Measurements from ENCODE around the gene RXRB.

The RXRB gene

DNA sequence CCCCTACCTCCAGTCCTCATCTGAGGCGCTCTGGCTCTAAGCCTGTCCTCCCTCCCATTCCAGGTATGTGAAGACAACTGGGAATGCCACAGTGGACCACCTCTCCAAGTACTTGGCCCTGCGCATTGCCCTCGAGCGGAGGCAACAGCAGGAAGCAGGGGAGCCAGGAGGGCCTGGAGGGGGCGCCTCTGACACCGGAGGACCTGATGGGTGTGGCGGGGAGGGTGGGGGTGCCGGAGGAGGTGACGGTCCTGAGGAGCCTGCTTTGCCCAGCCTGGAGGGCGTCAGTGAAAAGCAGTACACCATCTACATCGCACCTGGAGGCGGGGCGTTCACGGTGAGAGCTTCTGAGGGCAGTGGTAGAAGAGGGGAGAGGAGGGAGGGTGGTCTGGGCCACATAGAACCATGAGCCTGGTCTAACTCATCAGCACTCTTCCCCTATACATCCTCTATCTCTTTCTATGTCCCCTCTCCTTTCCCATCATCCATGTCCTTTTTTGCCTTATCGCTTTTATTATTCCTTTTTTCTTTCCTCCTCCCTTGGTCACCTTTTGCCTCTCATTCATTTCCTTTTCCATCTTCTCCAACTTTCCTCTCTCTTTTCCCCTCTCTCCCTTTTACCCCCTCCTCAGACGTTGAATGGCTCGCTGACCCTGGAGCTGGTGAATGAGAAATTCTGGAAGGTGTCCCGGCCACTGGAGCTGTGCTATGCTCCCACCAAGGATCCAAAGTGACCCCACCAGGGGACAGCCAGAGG is 11.4 kb upstream of the RXRB start:
- no peak for DNase-seq (ENCODE audit: low spot score)

DNA sequence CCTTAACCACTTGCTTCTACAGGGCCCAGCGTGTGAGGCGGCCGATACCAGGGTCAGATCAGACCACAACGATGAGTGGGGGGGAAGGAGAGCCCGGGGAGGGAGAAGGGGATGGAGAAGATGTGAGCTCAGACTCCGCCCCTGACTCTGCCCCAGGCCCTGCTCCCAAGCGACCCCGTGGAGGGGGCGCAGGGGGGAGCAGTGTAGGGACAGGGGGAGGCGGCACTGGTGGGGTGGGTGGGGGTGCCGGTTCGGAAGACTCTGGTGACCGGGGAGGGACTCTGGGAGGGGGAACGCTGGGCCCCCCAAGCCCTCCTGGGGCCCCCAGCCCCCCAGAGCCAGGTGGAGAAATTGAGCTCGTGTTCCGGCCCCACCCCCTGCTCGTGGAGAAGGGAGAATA is 10.7 kb upstream of the RXRB start:
- no peak for DNase-seq (ENCODE audit: low spot score)

DNA sequence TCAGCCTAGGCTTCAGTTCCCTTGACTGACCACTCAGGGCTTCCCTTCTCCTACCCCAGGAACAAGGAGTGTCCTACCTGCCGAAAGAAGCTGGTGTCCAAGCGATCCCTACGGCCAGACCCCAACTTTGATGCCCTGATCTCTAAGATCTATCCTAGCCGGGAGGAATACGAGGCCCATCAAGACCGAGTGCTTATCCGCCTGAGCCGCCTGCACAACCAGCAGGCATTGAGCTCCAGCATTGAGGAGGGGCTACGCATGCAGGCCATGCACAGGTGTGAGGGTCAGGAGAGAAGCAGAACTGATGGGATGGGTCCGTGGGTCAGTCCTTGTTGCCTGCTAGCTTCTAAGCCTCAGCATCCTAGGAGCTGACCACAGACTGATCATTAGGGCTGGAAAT is 9.4 kb upstream of the RXRB start:
- no peak for DNase-seq (ENCODE audit: low spot score)

DNA sequence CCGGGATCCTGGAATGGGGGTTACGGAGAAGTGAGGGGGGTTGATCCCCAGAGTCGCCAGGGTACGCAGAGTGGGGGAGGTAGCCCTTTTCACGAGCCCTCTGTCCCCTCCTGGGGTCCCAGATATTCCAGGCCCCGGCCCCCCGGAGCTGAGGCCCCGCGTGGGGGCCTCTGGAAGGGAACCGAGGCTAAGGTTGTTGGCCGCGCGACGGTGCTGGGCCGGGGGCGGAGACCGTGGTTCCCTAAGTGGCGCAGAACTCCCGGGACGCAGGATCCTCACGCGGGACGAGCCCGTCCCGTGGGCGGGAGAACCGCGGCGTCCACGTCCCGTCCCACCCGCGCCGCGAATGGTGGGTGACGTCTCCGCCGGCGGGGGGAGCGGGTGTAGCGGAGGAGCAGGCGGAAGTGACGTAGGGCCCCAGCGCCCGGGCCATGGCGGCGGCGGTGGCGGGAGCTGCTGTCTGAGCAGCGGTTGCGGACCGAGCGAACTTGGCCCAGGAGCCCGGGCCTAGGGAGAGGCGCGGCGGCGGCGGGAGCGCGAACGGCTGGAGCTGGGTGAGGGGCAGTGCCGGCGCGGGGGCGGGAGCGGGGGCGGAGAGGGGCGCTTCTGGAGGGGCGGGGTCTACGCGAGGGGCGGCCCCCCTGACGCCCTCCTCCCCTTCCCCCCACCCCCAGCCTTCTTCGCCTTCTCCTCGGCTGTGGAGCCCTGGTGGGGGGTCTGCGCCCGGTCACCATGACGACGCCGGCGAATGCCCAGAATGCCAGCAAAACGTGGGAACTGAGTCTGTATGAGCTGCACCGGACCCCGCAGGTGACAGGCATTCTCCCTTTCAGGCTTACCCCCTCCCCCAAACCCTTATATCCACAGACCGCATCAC is 7.9 kb upstream of the RXRB start, which contains the start of gene RING1:
Gene RING1 (plus strand): TSS at position 410 of the 877 bp plus-strand sequence. CDS start 323 bp downstream, at position 733.
- DNase-seq (ENCODE audit: low spot score) = peak; percentile 88

- DNase-seq (ENCODE audit: low spot score) = no peak
These were observed 7.2 kb upstream of the RXRB start for GRCh38 chr6:33207552-33208090.

- DNase-seq (ENCODE audit: low spot score) = no peak
These were observed 6.5 kb upstream of the RXRB start for GRCh38 chr6:33206864-33207551.

DNA sequence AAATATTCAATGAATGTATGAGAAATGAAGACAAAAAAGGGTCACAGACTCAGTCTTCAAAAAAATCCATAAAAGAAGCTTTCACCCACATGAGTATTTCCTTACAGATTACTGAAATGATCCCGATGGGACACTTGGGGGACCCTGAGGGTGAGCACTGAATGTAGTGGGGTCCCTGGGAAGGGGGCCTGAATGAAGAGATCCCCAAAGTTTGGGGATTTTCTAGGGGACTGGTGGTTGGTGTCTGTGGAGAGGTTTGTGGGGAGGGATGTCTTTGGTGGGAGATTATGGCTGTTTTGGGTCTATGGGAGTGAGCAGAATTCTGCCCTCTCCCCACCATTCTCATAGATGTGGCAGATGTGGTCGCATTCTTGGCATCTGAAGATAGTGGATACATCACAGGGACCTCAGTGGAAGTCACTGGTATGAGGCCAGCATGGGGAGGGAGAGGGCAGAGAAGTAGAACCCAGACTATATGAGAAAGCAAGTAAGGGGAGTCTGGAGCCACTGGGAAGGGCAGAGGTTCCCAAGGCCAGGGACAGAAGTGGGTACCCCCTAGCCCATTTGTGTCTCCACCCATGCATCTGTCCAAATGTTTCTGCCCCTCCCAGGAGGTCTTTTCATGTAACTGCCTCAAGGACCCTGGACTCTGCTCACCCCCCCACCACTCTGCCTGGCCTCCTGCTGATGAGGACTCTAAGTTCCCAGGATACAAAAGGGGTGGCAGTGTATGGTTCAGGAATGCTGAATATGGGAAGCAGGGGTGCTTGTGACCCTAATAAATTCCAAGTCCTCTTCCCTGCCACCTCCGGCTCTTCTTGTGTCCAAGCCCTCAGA is 5.8 kb upstream of the RXRB start:
- DNase-seq (ENCODE audit: low spot score) = no peak

DNA sequence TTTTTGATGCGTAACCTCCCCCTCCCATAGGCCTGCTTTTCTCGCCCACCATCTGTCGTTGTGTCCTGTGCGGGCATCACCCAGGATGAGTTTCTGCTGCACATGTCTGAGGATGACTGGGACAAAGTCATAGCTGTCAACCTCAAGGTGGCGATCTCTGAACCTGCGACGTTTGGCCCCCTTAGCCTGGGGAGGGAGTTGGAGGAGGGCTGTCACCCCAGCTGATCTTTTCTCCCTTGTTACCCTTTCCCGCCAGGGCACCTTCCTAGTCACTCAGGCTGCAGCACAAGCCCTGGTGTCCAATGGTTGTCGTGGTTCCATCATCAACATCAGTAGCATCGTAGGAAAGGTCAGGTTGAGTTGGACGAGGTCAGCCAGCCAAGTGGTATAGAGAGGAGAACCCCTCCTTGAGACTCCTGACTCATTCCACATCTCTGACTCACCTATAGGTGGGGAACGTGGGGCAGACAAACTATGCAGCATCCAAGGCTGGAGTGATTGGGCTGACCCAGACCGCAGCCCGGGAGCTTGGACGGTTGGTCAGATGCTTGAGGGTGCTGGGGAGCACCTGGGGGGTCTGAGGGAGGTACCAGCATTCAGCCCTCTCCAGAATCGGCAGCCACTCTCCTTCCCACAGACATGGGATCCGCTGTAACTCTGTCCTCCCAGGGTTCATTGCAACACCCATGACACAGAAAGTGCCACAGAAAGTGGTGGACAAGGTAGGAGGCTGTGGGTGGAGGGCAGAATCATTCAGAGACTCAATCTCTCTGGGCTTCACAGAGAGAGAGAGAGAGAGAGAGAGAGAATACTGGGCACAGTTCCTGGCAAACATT is 4.9 kb upstream of the RXRB start:
- DNase-seq (ENCODE audit: low spot score) = no peak

DNA sequence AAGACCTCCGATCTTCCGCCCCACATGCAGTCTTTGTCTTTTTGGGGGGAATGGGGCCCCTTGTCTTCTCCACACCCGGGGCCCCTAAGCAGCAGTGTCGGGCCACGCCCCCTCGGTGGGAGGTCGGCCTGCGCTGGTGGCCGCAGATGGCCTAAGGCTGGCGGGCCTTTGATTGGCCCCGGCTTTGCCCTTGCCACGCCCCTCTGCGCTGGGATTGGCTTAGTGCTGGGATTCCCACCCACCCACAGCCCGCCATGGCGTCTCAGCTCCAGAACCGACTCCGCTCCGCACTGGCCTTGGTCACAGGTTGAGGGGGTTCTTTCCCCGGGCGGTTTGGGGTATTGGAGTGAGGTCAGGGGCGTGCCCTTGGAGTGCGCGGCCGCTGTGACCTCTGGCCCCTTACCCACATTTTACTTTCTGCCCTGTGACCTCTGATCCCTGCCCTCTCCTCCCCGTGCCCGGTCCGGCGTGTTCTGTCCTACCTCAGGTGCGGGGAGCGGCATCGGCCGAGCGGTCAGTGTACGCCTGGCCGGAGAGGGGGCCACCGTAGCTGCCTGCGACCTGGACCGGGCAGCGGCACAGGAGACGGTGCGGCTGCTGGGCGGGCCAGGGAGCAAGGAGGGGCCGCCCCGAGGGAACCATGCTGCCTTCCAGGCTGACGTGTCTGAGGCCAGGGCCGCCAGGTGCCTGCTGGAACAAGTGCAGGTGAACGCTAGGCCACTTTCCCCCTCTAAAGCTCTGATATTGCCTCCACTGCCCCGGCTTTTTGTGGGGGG is 4.1 kb upstream of the RXRB start, which contains the start of gene HSD17B8:
Gene HSD17B8 (plus strand): TSS at position 241 of the 776 bp plus-strand sequence. CDS start 14 bp downstream, at position 255.
- peak; percentile 92 for DNase-seq (ENCODE audit: low spot score)

- DNase-seq (ENCODE audit: low spot score) = no peak
These were observed 3.6 kb upstream of the RXRB start for GRCh38 chr6:33204165-33204414.

DNA sequence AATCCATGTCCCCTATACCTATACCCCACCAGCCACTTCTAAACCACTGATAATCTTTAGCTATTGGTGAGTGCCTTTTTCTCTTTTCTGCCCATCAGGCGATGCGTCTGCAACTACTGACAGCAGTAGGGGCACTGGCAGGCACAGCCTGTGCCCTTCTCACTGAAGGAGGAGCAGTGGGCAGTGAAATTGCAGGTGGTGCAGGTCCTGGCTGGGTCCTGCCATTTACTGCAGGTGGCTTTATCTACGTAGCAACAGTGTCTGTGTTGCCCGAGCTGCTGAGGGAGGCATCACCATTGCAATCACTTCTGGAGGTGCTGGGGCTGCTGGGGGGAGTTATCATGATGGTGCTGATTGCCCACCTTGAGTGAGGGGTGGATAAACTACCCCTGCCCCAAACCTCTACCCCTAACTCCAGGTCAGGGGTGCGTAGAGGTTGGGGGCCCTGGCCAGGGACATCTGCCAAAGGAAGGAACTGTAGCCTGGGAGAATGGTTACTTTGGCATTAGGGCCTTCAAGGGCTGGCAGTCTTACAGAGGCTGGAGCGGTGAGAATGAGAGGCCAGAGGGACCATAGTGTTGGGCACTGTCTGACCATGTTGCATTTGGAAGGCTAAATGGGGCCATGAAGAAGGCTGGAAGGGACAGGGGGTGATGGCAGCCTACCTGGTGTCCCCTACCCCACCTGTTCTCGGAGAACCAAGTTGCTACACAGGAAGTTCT is 3.1 kb upstream of the RXRB start:
- DNase-seq (ENCODE audit: low spot score) = no peak

GRCh38 chr6:33202799-33203198 is 2.3 kb upstream of the RXRB start:
- DNase-seq (ENCODE audit: low spot score) = no peak

GRCh38 chr6:33201935-33202334 is 1.5 kb upstream of the RXRB start:
- no peak for DNase-seq (ENCODE audit: low spot score)

- DNase-seq (ENCODE audit: low spot score) = no peak
These were observed 681 bp upstream of the RXRB start for GRCh38 chr6:33201147-33201545.

DNA sequence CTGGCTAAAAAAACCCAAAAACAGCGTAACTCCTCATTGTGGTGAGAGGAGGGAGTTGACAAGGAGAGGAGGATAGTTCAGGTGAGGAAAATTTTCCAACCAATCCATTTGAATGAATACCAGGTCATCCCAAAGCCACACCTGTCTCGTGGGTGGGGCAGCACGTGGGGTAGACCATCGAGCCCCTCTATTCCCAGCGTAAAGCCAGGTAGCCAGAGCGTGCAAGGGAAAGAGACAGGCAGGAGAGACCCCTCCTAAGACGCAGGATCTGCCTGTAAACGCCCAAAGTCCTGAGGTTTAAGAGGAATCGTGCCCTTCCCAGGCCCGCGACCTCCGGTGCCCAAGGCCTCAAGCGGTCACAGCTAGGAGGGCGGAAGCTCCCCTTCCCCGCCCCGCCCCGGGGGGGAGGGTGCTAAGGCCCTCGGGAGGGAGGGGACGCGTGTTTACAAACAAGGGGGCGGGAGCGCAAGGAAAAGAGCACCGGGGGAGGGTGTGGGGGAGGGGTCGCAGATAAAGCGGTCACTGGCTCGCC is 712 bp downstream of the RXRB start:
- DNase-seq (ENCODE audit: low spot score) = peak; percentile 68

DNA sequence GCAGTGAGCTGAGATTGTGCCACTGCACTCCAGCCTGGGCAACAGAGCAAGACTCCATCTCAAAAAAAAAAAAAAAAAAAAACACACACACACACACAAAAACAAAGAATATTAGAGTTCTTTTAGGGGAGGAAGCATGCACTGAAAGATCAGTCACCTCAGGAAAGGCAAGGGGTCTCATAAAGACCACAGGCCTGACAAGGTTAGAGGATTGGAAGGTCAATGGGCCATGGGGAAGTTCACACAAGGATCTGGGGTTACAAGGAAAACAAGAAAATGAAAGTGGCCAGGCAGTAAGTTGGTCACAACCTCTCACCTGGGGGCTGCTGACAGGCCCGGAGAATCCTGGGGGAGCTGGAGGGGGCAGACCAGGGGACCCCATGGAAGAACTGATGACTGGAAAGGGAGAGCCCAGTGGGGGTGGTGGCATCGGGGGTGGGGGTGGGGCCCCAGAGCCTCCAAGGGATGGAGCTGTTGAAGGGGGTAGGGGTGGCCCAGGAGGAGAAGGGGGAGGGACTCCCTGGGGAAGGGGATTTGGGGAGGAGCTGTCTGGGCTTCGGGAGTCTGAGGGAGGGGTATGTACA is 1.5 kb downstream of the RXRB start:
- DNase-seq (ENCODE audit: low spot score) = no peak

GRCh38 chr6:33198159-33198852 is 2.2 kb downstream of the RXRB start:
- no peak for DNase-seq (ENCODE audit: low spot score)

Data from hematopoietic multipotent progenitor cell treated with erythropoietin and hydrocortisone succinate and interleukin-3 and kit ligand, for 15 days (in vitro differentiated cells).